Measurements from ENCODE around the gene HRCT1.

- TF ChIP-seq NANOG (IDR thresholded peaks at IDR 0.05; ENCODE audit: borderline replicate concordance) (no peak), POLR2AphosphoS5 (IDR thresholded peaks at IDR 0.05; ENCODE audit: low read depth) (no peak), CTCF (conservative IDR thresholded peaks at IDR 0.05; ENCODE audit: low read depth in 2 of 2) (no peak), JUNB (IDR thresholded peaks at IDR 0.05; ENCODE audit: unreplicated experiment) (no peak), EZH2 (IDR thresholded peaks at IDR 0.05; ENCODE audit: low read depth, unreplicated experiment) (no peak)
These were observed 8.4 kb downstream of the HRCT1 start for GRCh38 chr9:35914301-35914807.
